Mucosa of descending colon (tissue), 3 donors: ENCODE data around the gene STXBP1. TPM values are rescaled to one million over a fixed set of nuclear protein-coding genes. Genes with fewer than 3 reads are reported as not detected.

Experiments used
- ATAC-seq: fragments of 200-7000 bp; cut with Tn5 transposase; one replicate; pipeline ENCODE4 v1.9.1; 2020; ENCODE audit warnings: mild to moderate bottlenecking, moderate library complexity
- DNase-seq, 3 donors: peaks; one replicate each; pipeline ENCODE4 v3.0.0-alpha.2; 2020
- H3K36me3 ChIP-seq: fragments of 200-600 bp; one replicate; pipeline ENCODE4 v1.8.0; 2021; ENCODE audit warnings: low read depth, mild to moderate bottlenecking
- H3K4me1 ChIP-seq: fragments of 200-600 bp; one replicate; pipeline ENCODE4 v1.8.0; 2021; ENCODE audit warnings: low read depth, mild to moderate bottlenecking
- H3K4me3 ChIP-seq: fragments of 200-600 bp; one replicate; pipeline ENCODE4 v1.8.0; 2021; ENCODE audit warnings: mild to moderate bottlenecking
- H3K9me3 ChIP-seq: fragments of 200-600 bp; one replicate; pipeline ENCODE4 v1.8.0; 2021; ENCODE audit warnings: mild to moderate bottlenecking
- intact Hi-C, 2 donors: fragments of 100-400 bp; cut with DNase I in 1 of 2; cut with micrococcal nuclease in 1 of 2; formaldehyde crosslinking; loops; one replicate each; pipeline versions ENCODE4 v1.11.0 to v1.11.1; 2022; cut with DNase I, micrococcal nuclease
- total RNA-seq, 3 donors: library from RNA; stranded (reverse); fragmentation: NEBNext Ultra II Directional in 2 of 3; extraction: Animal tissue kit (Norgen Biotek cat#: 25700) in 2 of 3; gene quantifications; one replicate each; pipeline versions ENCODE4 v1.2.1 to v1.2.4, GENCODE V29; 2021 to 2023
- TF ChIP-seq, protein P1 (sequence below): fragments of 200-600 bp; IDR thresholded peaks from one replicate; pipeline ENCODE4 v1.8.0; 2022; ENCODE audit warnings: antibody characterized with exemption, mild to moderate bottlenecking
- donor health status: DM: no; HTN: no; CAD: no; lungs with moderate emphysema.
- donor health status: DM: no; HTN: no; CAD: no.
- donor health status: DM: no; HTN: yes; CAD: no.

STXBP1 gene
- total RNA-seq, 3 donors from 2014 or later = 11.8 to 37.1 (median 17.1) TPM

DNA sequence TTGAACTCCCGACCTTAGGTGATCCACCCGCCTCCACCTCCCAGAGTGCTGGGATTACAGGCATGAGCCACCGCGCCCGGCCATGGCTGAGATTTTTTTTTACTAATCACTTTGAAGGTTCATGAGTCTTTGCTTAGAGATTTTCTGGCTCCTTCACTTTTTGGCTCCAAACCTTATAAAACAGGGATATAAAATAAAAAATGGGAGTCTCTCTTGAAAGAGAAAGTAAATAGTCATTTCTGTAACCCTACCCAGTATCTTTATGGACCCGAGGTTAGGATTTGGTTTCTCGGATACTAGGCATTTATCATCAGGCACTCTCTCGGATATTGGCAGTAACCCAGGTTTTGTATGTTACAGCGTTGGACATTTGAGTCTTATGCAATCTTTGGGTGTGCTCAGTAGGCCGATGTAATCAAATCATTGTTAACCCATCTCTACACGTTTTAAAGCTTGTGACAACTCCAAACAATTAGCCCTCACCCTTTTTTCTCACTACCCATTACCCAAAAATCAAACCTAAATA is 25.3 kb downstream of the STXBP1 start:
- DNase-seq = peak in 1 of 3 donors; percentile 54
- H3K9me3 ChIP-seq = no peaks in the 10 kb centered on the region
- H3K4me3 ChIP-seq = no peak overlapping the region

DNA sequence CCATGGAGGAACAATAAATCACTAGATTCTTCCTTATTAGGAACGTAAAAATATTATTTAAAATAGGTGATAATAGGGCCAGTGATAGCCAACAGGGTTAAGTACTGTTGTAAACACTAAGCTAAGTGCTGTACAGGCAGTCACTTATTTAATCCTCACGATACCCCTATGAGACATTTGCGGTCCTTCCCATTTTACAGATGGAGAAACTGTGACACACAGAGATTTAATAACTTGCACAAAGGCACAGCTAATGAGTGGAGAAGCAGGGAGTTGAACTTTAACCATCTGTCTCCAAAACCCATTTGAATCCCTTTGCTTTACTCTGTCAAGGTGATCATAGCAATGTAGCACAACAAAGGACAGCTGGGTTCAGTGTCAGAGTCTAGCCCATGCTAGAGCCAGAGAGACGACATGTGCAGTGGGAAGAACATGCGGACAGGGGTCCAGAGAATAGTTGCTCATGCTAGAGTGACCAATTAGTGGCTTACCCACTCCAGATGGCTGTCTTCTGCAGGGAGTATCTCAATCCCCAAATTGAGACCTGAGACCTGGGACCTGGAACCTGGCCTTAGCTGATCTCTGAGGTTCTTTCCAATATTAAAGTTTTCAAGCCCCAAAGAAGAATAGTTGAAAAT is 28.9 kb downstream of the STXBP1 start:
- intact Hi-C loops = no loop called here
- Histone ChIP-seq H3K36me3 (no peaks in the 10 kb centered on the region), H3K9me3 (no peaks in the 10 kb centered on the region), H3K4me1 (peaks cover 5% of the 10 kb centered on the region), H3K4me3 (no peak overlapping the region)
- TF ChIP-seq, protein P1, sequence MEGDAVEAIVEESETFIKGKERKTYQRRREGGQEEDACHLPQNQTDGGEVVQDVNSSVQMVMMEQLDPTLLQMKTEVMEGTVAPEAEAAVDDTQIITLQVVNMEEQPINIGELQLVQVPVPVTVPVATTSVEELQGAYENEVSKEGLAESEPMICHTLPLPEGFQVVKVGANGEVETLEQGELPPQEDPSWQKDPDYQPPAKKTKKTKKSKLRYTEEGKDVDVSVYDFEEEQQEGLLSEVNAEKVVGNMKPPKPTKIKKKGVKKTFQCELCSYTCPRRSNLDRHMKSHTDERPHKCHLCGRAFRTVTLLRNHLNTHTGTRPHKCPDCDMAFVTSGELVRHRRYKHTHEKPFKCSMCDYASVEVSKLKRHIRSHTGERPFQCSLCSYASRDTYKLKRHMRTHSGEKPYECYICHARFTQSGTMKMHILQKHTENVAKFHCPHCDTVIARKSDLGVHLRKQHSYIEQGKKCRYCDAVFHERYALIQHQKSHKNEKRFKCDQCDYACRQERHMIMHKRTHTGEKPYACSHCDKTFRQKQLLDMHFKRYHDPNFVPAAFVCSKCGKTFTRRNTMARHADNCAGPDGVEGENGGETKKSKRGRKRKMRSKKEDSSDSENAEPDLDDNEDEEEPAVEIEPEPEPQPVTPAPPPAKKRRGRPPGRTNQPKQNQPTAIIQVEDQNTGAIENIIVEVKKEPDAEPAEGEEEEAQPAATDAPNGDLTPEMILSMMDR = no peak
- ATAC-seq = no peak
- DNase-seq = no peak

More for the DNA sequence above, 25.3 kb downstream of the STXBP1 start:
- peak; percentile 92 for ATAC-seq
- intact Hi-C loops = no loop called here
- Histone ChIP-seq H3K4me1 (peaks cover 8% of the 10 kb centered on the region), H3K36me3 (no peaks in the 10 kb centered on the region)
- TF ChIP-seq, protein P1 = no peak

DNA sequence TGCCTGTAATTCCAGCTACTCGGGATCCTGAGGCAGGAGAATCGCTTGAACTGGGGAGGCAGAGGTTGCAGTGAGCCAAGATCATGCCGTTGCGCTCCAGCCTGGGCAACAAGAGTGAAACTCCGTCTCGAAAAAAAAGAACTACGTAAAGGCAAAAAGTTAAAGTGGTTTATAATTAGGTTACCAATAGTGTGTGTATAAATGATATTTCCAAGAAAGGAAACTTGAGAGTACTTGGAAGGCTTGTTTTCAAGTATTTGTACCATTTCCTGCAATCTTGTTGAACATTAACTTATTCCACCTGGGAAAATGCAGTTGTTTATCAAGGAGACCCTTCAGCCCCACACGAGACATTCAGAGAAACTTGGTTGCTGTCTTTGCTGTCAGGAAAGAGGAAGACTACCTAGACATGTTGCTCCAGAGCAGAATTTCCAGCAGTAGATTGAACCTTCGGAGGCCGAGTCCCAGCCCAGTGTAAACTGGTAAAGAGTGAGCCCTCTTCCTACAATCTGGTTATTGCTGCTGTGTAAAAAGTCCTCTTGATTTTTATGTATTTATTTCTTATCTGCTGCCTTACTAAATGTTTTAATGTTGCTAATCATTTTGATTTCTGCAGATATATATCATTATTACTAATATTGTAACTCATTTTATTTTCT is 30.1 kb downstream of the STXBP1 start:
- DNase-seq (no peak), ATAC-seq (no peak)
- no peaks in the 10 kb centered on the region for H3K36me3 ChIP-seq
- no peaks in the 10 kb centered on the region for H3K9me3 ChIP-seq
- intact Hi-C loops = no loop called here
- TF ChIP-seq, protein P1 = no peak
- no peak overlapping the region for H3K4me3 ChIP-seq
- peaks cover 5% of the 10 kb centered on the region for H3K4me1 ChIP-seq

DNA sequence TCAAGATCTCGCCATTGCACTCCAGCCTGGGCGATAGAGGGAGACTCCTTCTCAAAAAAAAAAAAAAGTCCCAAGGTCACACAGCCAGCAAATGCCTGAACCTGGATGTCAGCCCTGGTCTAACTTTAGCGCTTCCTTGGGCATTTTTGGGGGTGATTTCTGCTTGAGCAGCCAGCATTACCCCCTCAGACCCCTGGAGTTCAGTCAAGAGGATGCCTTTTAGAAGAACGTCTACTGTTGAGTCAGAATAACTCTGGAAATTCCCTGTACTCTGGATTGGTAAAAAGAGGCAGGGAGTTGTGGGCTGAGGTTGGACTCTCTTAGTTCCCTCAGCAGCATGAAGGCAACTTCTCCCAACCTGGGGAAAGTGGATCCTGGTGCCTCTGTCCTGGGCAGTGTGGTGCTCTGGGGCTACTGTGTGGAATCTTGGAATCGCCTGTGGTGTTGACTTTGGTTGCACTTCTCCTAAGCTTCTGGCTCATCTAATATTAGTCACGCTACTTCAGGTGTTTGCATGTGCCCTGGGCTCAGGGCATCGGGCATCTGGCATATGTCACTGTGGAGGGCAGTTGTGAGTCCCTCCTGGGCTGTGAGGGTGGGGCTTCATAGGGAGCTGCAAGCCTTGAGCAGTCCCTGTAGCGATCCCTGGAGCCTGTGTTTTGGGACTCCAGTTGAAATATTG is 32.2 kb downstream of the STXBP1 start:
- ATAC-seq = no peak
- no peaks in the 10 kb centered on the region for H3K36me3 ChIP-seq
- intact Hi-C loops = no loop called here
- no peak for DNase-seq
- no peaks in the 10 kb centered on the region for H3K9me3 ChIP-seq
- no peak overlapping the region for H3K4me3 ChIP-seq
- TF ChIP-seq, protein P1 = no peak
- no peaks in the 10 kb centered on the region for H3K4me1 ChIP-seq

DNA sequence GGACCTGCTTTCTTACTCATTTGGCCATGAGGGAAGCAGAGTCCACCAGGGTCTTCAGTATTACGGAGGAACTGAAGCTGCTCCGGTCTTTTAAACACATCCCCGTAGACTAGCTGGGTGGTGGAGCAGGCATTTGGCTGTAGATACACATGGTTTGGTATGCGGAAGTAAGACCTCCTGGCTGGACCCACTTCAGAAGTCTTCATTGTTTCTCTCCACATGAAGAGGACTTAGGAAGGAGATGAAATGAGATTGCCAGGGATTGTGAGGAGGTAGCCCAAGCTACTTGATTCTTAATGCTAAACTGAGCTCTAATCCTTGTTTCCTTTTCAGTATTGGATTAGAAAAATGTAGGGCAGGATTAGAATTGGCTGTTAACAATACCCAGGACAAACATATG is 32.9 kb downstream of the STXBP1 start:
- intact Hi-C loops = no loop called here
- TF ChIP-seq, protein P1 = no peak
- Histone ChIP-seq H3K4me3 (no peak overlapping the region), H3K4me1 (no peaks in the 10 kb centered on the region), H3K9me3 (no peaks in the 10 kb centered on the region), H3K36me3 (no peaks in the 10 kb centered on the region)
- DNase-seq = no peak
- ATAC-seq = no peak
